A673 (cell line): ENCODE results near the gene FAM228A. TPM values are rescaled to one million over a fixed set of nuclear protein-coding genes. Genes with fewer than 3 reads are reported as not detected.

Source experiments
- BruUV-seq: library from RNA; stranded (reverse); fragments of 400-500 nt; replicated peaks from 2 replicates; lab custom pipeline; 2021; lab: Mats Ljungman, UMichigan
- CTCF ChIA-PET: fragments of 300-600 bp; sonication (Branson Sonifier 250); formaldehyde crosslinking; loops from one replicate; lab custom pipeline; 2022; ENCODE audit warnings: antibody characterized with exemption; lab: Charles Lee
- POLR2A ChIA-PET: fragments of 300-600 bp; sonication (Branson Sonifier 250); formaldehyde crosslinking; loops from one replicate; lab custom pipeline; 2022; ENCODE audit warnings: antibody characterized with exemption; ENCODE audit not compliant: low non-redundant PET; lab: Charles Lee
- DNase-seq: peaks from one replicate; pipeline ENCODE4 v3.0.0-alpha.2; 2015; ENCODE audit warnings: low spot score
- H3K27ac ChIP-seq: fragments of 200-600 bp; sonication (generic); 2 replicates; pipeline ENCODE4 v1.5.1; 2016; ENCODE audit warnings: mixed run types, low read depth, mild to moderate bottlenecking, mixed read lengths, antibody characterized with exemption, low read length; ENCODE audit not compliant: poor library complexity, severe bottlenecking
- H3K27me3 ChIP-seq: fragments of 200-600 bp; sonication (generic); replicated peaks from 2 replicates; pipeline ENCODE4 v1.6.1; 2017; ENCODE audit warnings: mixed run types, low read depth, mild to moderate bottlenecking, mixed read lengths, antibody characterized with exemption, low read length; ENCODE audit not compliant: insufficient read depth, poor library complexity
- H3K36me3 ChIP-seq: fragments of 200-600 bp; sonication (generic); 2 replicates; pipeline ENCODE4 v1.6.1; 2016; ENCODE audit warnings: mixed run types, mild to moderate bottlenecking, mixed read lengths, antibody characterized with exemption, low read length; ENCODE audit not compliant: insufficient read depth, poor library complexity, severe bottlenecking
- H3K4me1 ChIP-seq: fragments of 200-600 bp; sonication (generic); 2 replicates; pipeline ENCODE4 v1.6.1; 2017; ENCODE audit warnings: mixed run types, mild to moderate bottlenecking, mixed read lengths, antibody characterized with exemption, low read length; ENCODE audit not compliant: insufficient read depth, poor library complexity, severe bottlenecking
- H3K4me3 ChIP-seq: fragments of 200-600 bp; sonication (generic); 2 replicates; pipeline ENCODE4 v1.5.1; 2016; ENCODE audit warnings: low read depth, mixed run types, mild to moderate bottlenecking, mixed read lengths, low read length; ENCODE audit not compliant: poor library complexity, severe bottlenecking
- H3K9me3 ChIP-seq: fragments of 200-600 bp; sonication (generic); 2 replicates; pipeline ENCODE4 v1.6.1; 2016; ENCODE audit warnings: mixed run types, low read depth, mild to moderate bottlenecking, mixed read lengths, antibody characterized with exemption, low read length; ENCODE audit not compliant: poor library complexity, severe bottlenecking
- CTCF ChIP-seq: fragments of 300-800, 200-600 bp; sonication (generic); conservative IDR thresholded peaks from 2 replicates; pipeline ENCODE4 v1.5.1; 2017; ENCODE audit warnings: low read depth, mild to moderate bottlenecking, antibody characterized with exemption, low read length, moderate library complexity, mixed read lengths
- EZH2 ChIP-seq: fragments of 200-600 bp; sonication (generic); IDR thresholded peaks from 2 replicates; pipeline ENCODE4 v1.6.1; 2017; ENCODE audit warnings: borderline replicate concordance, low read depth, mild to moderate bottlenecking, mixed read lengths, antibody characterized with exemption, low read length; ENCODE audit not compliant: poor library complexity, severe bottlenecking
- intact Hi-C: fragments of 100-400 bp; cut with micrococcal nuclease; formaldehyde crosslinking; loops from one replicate; pipeline ENCODE4 v1.10.0; 2022; ENCODE audit not compliant: unreplicated experiment
- total RNA-seq: library from RNA; stranded (reverse); gene quantifications from 2 replicates; pipeline ENCODE4 v1.2.3, GENCODE V29; 2021

The FAM228A gene
- total RNA-seq, 1 experiment from 2014 or later = not detected

- TF ChIP-seq EZH2 (no peak), CTCF (no peak)
- H3K27me3 ChIP-seq = no peaks in the 10 kb centered on the region
- no TSS peak for BruUV-seq
- no peak overlapping the region for H3K27ac ChIP-seq
- ChIA-PET CTCF (no interaction called here), POLR2A (no interaction called here)
- H3K9me3 ChIP-seq = no peaks in the 10 kb centered on the region
- no peaks in the 10 kb centered on the region for H3K4me1 ChIP-seq
- no peak for DNase-seq
- H3K4me3 ChIP-seq = no peak overlapping the region
- H3K36me3 ChIP-seq = no peaks in the 10 kb centered on the region
- intact Hi-C loops = no loop called here
Measured at GRCh38 chr2:24221343-24222050, 46.6 kb downstream of the FAM228A start.

- DNase-seq = no peak
- Histone ChIP-seq H3K4me1 (no peaks in the 10 kb centered on the region), H3K36me3 (no peaks in the 10 kb centered on the region), H3K9me3 (no peaks in the 10 kb centered on the region), H3K27ac (no peak overlapping the region), H3K4me3 (no peak overlapping the region), H3K27me3 (no peaks in the 10 kb centered on the region)
- ChIA-PET POLR2A (no interaction called here), CTCF (no interaction called here)
- BruUV-seq = no TSS peak
- TF ChIP-seq EZH2 = no peak
- no peak for TF ChIP-seq CTCF
- intact Hi-C loops = no loop called here
Measured at GRCh38 chr2:24222946-24223345, 48.1 kb downstream of the FAM228A start.

- DNase-seq = no peak
- Histone ChIP-seq H3K27ac (no peak overlapping the region), H3K4me1 (no peaks in the 10 kb centered on the region), H3K36me3 (no peaks in the 10 kb centered on the region), H3K9me3 (no peaks in the 10 kb centered on the region), H3K27me3 (no peaks in the 10 kb centered on the region), H3K4me3 (no peak overlapping the region)
- ChIA-PET CTCF (no interaction called here), POLR2A (interaction anchor here (0.6 kb wide), 1 partner anchor 352 kb away, joined by 3 read pairs; no protein-coding TSS in a partner anchor)
- no TSS peak for BruUV-seq
- intact Hi-C loops = no loop called here
- TF ChIP-seq CTCF = no peak
- no peak for TF ChIP-seq EZH2
Measured at GRCh38 chr2:24225499-24226242, 50.8 kb downstream of the FAM228A start.
